GM10847 (cell line): ENCODE results near the gene CEBPA.

ENCODE experiments used
- POLR2A ChIP-seq: IDR thresholded peaks from 2 replicates; pipeline ENCODE4 v1.6.1; 2011; ENCODE audit not compliant: insufficient read length; ENCODE audit errors: extremely low read depth

CEBPA gene

GRCh38 chr19:33274663-33275558 is 27.4 kb downstream of the CEBPA start:
- TF ChIP-seq POLR2A = no peak

GRCh38 chr19:33273881-33274662 is 28.3 kb downstream of the CEBPA start:
- TF ChIP-seq POLR2A = no peak

- TF ChIP-seq POLR2A = no peak
These were observed 29.1 kb downstream of the CEBPA start for GRCh38 chr19:33273065-33273736.

GRCh38 chr19:33271246-33272021 is 30.9 kb downstream of the CEBPA start:
- no peak for TF ChIP-seq POLR2A

GRCh38 chr19:33270769-33271168 is 31.6 kb downstream of the CEBPA start:
- TF ChIP-seq POLR2A = no peak

GRCh38 chr19:33269016-33269415 is 33.3 kb downstream of the CEBPA start:
- TF ChIP-seq POLR2A = no peak

GRCh38 chr19:33268162-33268991 is 34.0 kb downstream of the CEBPA start:
- no peak for TF ChIP-seq POLR2A

GRCh38 chr19:33267706-33268105 is 34.6 kb downstream of the CEBPA start:
- TF ChIP-seq POLR2A = no peak

GRCh38 chr19:33266974-33267484 is 35.3 kb downstream of the CEBPA start:
- no peak for TF ChIP-seq POLR2A

- no peak for TF ChIP-seq POLR2A
These were observed 37.4 kb downstream of the CEBPA start for GRCh38 chr19:33264881-33265445.

GRCh38 chr19:33263325-33264023 is 38.9 kb downstream of the CEBPA start:
- TF ChIP-seq POLR2A = no peak

GRCh38 chr19:33261511-33262189 is 40.7 kb downstream of the CEBPA start:
- no peak for TF ChIP-seq POLR2A
